CD8-positive, alpha-beta memory T cell (primary cell): Measurements from ENCODE around the gene TARP.
"Not testable (repeated sequence)": the region's sequence is repeated elsewhere in the genome, so short reads cannot be mapped to it uniquely, and the experiment has no call there.

ENCODE experiments used
- CTCF ChIA-PET: fragments of 350-600 bp; sonication (Branson Sonifier 250); formaldehyde crosslinking; loops from one replicate; lab custom pipeline; 2021; ENCODE audit warnings: antibody characterized with exemption; lab: Charles Lee
- POLR2A ChIA-PET: fragments of 350-600 bp; sonication (Branson Sonifier 250); formaldehyde crosslinking; loops from one replicate; lab custom pipeline; 2021; ENCODE audit warnings: antibody characterized with exemption; lab: Charles Lee
- DNase-seq, 5 donors: peaks; one replicate each; pipeline versions ENCODE4 v3.0.0 to v3.0.0-alpha.2; 2020 to 2022; ENCODE audit warnings: mixed read lengths in 1 of 5
- H3K27ac ChIP-seq: one replicate; pipeline ENCODE4 v1.7.0; 2013; ENCODE audit warnings: low read depth, mild to moderate bottlenecking, low read length, moderate library complexity
- H3K27me3 ChIP-seq: 2 replicates; pipeline ENCODE4 v1.7.0; 2013; ENCODE audit warnings: low read length, mild to moderate bottlenecking; ENCODE audit not compliant: insufficient read depth, poor library complexity, severe bottlenecking
- H3K36me3 ChIP-seq: 2 replicates; pipeline ENCODE4 v1.7.0; 2013; ENCODE audit warnings: mild to moderate bottlenecking, low read length, moderate library complexity; ENCODE audit not compliant: insufficient read depth
- H3K4me1 ChIP-seq: 2 replicates; pipeline ENCODE4 v1.7.0; 2013; ENCODE audit warnings: mild to moderate bottlenecking, low read length, moderate library complexity; ENCODE audit not compliant: insufficient read depth
- H3K4me3 ChIP-seq: 2 replicates; pipeline ENCODE4 v1.7.0; 2013; ENCODE audit warnings: mild to moderate bottlenecking, low read length
- H3K9me3 ChIP-seq: 2 replicates; pipeline ENCODE4 v1.7.0; 2013; ENCODE audit warnings: mild to moderate bottlenecking, low read length
- H3K27ac Mint-ChIP-seq, 8 donors: one replicate each; pipeline ENCODE4 v1.8.0; 2020 to 2021; ENCODE audit warnings: mixed read lengths in 8 of 8, mild to moderate bottlenecking in 6 of 8, inconsistent platforms in 3 of 8, moderate library complexity in 3 of 8
- H3K27me3 Mint-ChIP-seq, 2 donors: one replicate each; pipeline ENCODE4 v1.8.0; 2020 to 2021; ENCODE audit warnings: mixed read lengths in 2 of 2, mild to moderate bottlenecking in 1 of 2, moderate library complexity in 1 of 2
- H3K36me3 Mint-ChIP-seq, 3 donors: one replicate each; pipeline ENCODE4 v1.8.0; 2020 to 2021; ENCODE audit warnings: mixed read lengths in 3 of 3, inconsistent platforms in 1 of 3, mild to moderate bottlenecking in 1 of 3
- H3K4me1 Mint-ChIP-seq, 3 donors: one replicate each; pipeline ENCODE4 v1.8.0; 2020 to 2021; ENCODE audit warnings: mixed read lengths in 3 of 3, inconsistent platforms in 1 of 3, mild to moderate bottlenecking in 1 of 3
- H3K4me3 Mint-ChIP-seq, 7 donors: one replicate each; pipeline ENCODE4 v1.8.0; 2020 to 2021; ENCODE audit warnings: mixed read lengths in 7 of 7, mild to moderate bottlenecking in 6 of 7, moderate library complexity in 4 of 7, inconsistent platforms in 2 of 7
- H3K9me3 Mint-ChIP-seq, 5 donors: one replicate each; pipeline ENCODE4 v1.8.0; 2020 to 2022; ENCODE audit warnings: mixed read lengths in 5 of 5, mild to moderate bottlenecking in 3 of 5, moderate library complexity in 2 of 5, inconsistent platforms in 1 of 5

TARP gene

DNA sequence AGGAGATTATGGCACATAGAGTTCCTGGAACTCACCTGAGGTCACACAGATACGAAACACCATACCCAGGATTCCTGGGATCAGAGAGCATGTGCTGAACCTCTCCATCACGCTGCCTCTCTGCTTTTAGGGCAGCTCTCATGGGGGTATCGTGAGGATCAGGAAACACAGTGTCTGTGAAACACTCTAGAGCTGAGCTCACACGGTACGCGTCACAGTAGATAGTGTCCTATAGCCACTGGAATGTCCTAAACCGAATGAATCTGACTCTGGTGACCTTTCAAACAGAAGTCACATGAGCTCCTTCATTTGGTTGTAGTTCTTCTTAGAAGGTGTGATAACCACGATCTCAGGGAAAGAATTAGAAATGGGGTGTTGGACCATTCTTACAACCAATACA, 14.3 kb downstream of the TARP start:
- Mint-ChIP-seq H3K36me3 (peaks cover 1 to 43% (median 3%) of the 10 kb centered on the region in 3 donors), H3K4me1 (peaks cover 22 to 50% (median 31%) of the 10 kb centered on the region in 3 donors), H3K27ac (peak overlapping the region; percentile 40 to 93 (median 89)), H3K4me3 (peak overlapping the region in 5 of 7 donors; percentile 26 to 78 (median 64))
- H3K4me3 ChIP-seq, H3K4me1 ChIP-seq, H3K36me3 ChIP-seq, H3K27me3 ChIP-seq, H3K9me3 Mint-ChIP-seq, POLR2A ChIA-PET, H3K9me3 ChIP-seq, DNase-seq, H3K27me3 Mint-ChIP-seq, H3K27ac ChIP-seq, CTCF ChIA-PET: not testable (repeated sequence)

DNA sequence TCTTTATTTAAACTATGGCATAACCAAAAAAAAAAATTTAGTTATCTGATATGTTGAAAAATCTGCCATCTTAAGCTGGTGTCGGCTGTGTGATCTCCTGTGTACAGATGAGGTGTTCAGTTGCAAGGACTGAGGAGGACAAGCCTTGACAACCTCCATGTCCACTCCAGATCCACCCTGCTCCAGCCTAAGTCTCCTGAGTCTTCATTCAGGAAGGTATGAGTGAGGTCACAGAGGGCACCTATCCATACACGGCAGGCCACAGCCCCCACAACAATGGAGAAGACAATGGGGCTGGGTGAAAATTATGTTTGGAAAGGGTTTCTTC, 16.1 kb downstream of the TARP start:
- peaks cover 1 to 42% (median 11%) of the 10 kb centered on the region in 3 donors for H3K36me3 Mint-ChIP-seq
- Histone ChIP-seq H3K27ac (peak overlapping the region; percentile 31), H3K4me3 (no peak overlapping the region), H3K4me1 (no peaks in the 10 kb centered on the region), H3K27me3 (no peaks in the 10 kb centered on the region), H3K36me3 (no peaks in the 10 kb centered on the region), H3K9me3 (no peaks in the 10 kb centered on the region)
- ChIA-PET POLR2A (no interaction called here), CTCF (no interaction called here)
- peaks cover 27 to 50% (median 29%) of the 10 kb centered on the region in 3 donors for H3K4me1 Mint-ChIP-seq
- H3K27ac Mint-ChIP-seq: peak overlapping the region in 7 of 8 donors; percentile 57 to 92 (median 77)
- H3K4me3 Mint-ChIP-seq: peak overlapping the region in 5 of 7 donors; percentile 15 to 79 (median 32)
- H3K9me3 Mint-ChIP-seq: no peaks in the 10 kb centered on the region
- no peak for DNase-seq
- H3K27me3 Mint-ChIP-seq: no peaks in the 10 kb centered on the region

DNA sequence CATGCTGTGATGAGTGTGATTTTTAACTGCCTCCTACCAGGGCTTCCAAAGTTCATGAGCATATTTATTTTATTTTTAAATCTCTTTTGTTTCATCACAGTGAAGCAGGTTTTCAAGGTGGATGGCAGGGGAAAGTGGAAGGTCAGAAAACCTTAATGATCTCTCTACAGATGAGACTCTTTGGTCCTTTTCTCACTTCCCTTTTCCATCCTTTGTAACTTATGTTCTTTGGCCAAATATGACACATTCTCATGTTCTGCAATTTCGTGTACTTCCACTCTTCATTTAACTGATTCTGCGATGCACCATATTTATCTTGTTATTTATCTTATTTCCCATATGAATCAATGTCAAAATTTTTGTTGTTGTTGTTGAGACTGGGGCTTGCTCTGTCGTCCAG, 23.6 kb downstream of the TARP start:
- POLR2A ChIA-PET, H3K27me3 ChIP-seq, DNase-seq, H3K4me3 ChIP-seq, H3K9me3 ChIP-seq, H3K27me3 Mint-ChIP-seq, H3K36me3 ChIP-seq, CTCF ChIA-PET, H3K27ac ChIP-seq, H3K9me3 Mint-ChIP-seq: not testable (repeated sequence)
- H3K27ac Mint-ChIP-seq: peak overlapping the region; percentile 68 to 99 (median 88)
- H3K4me1 Mint-ChIP-seq: peaks cover 45 to 70% (median 63%) of the 10 kb centered on the region in 3 donors
- peak overlapping the region; percentile 78 to 98 (median 85) for H3K4me3 Mint-ChIP-seq
- peaks cover 22% of the 10 kb centered on the region for H3K4me1 ChIP-seq
- H3K36me3 Mint-ChIP-seq: peaks cover 29 to 72% (median 65%) of the 10 kb centered on the region in 3 donors

DNA sequence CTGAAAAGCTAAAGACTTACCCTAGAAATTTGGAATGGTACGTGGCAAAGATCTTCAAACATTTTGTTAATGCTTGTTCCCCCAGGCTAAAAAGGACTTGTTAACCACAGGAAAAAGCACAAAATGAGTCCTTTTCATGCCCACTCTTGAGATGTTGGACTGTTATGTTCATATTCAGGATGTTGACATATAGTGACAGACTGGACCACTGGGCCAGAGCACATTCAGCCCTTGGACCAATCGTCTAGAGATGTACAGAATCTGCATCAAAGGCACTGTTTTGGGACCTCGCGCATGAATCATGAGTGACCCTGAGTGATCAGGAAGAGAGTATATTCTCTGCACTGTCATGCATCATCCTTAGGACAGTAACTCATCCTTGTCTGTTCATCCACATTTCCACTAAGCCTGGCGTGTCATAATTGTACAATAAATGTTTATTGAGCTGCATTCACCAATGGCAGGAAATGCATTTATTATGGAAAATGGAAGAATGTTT, 25.3 kb downstream of the TARP start:
- no peak for DNase-seq
- H3K27me3 ChIP-seq: no peaks in the 10 kb centered on the region
- H3K27ac ChIP-seq: peak overlapping the region; percentile 5
- ChIA-PET CTCF (interaction anchor here (1.4 to 2.6 kb wide), 2 partner anchors 14 to 83 kb away, joined by 3 to 9 read pairs; no protein-coding TSS in a partner anchor), POLR2A (interaction anchor here (2.8 kb wide), 1 partner anchor 15 kb away, joined by 7 read pairs; no protein-coding TSS in a partner anchor)
- H3K4me1 Mint-ChIP-seq: peaks cover 60 to 77% (median 74%) of the 10 kb centered on the region in 3 donors
- no peaks in the 10 kb centered on the region for H3K27me3 Mint-ChIP-seq
- H3K36me3 Mint-ChIP-seq: peaks cover 41 to 83% (median 78%) of the 10 kb centered on the region in 3 donors
- peak overlapping the region; percentile 78 to 98 (median 83) for H3K4me3 Mint-ChIP-seq
- H3K4me1 ChIP-seq: peaks cover 29% of the 10 kb centered on the region
- H3K27ac Mint-ChIP-seq: peak overlapping the region; percentile 40 to 99 (median 94)
- H3K4me3 ChIP-seq: no peak overlapping the region
- no peaks in the 10 kb centered on the region for H3K9me3 ChIP-seq
- H3K9me3 Mint-ChIP-seq: no peaks in the 10 kb centered on the region
- H3K36me3 ChIP-seq: peaks cover 5% of the 10 kb centered on the region

DNA sequence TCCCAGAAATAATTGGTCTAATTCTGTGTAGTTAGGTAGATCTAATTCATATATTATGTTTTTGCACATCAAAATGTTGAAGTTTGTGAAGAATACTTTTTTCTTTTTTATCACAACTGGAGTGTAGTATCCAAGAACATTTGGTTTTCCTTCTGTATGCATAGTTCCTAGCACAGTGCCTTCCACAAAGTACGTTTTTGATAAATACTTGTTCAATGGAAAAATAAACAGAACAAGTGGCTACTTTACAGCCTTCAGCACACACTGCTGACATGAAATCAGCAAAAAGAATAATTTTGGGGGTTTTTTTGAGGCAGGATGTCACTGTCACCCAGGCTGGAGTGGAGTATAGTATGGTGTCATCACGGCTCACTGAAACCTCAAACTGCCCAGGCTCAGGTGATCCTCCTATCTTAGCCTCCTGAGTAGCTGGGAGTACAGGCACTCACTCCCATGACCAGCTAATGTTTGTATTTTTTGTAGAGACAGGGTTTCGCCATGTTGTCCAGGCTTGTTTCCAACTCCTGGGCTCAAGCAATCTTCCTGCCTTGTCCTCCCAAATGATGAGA, 27.9 kb downstream of the TARP start:
- Histone ChIP-seq H3K4me1 (peaks cover 35% of the 10 kb centered on the region), H3K27ac (peak overlapping the region; percentile 44), H3K4me3 (no peak overlapping the region), H3K27me3 (no peaks in the 10 kb centered on the region), H3K36me3 (peaks cover 10% of the 10 kb centered on the region), H3K9me3 (no peaks in the 10 kb centered on the region)
- ChIA-PET CTCF (interaction anchor here (0.9 kb wide), 1 partner anchor 28 kb away, joined by 3 read pairs; no protein-coding TSS in a partner anchor), POLR2A (interaction anchor here (1.3 to 2.8 kb wide), 2 partner anchors 13 to 90 kb away, joined by 3 to 7 read pairs; no protein-coding TSS in a partner anchor)
- peak in 2 of 5 donors; percentile 45 to 53 for DNase-seq
- Mint-ChIP-seq H3K4me3 (peak overlapping the region; percentile 46 to 98 (median 79)), H3K4me1 (peaks cover 78 to 84% (median 84%) of the 10 kb centered on the region in 3 donors), H3K27ac (peak overlapping the region; percentile 90 to 99 (median 96)), H3K27me3 (peaks cover 0 to 2% of the 10 kb centered on the region in 2 donors), H3K9me3 (no peaks in the 10 kb centered on the region), H3K36me3 (peaks cover 48 to 93% (median 79%) of the 10 kb centered on the region in 3 donors)

DNA sequence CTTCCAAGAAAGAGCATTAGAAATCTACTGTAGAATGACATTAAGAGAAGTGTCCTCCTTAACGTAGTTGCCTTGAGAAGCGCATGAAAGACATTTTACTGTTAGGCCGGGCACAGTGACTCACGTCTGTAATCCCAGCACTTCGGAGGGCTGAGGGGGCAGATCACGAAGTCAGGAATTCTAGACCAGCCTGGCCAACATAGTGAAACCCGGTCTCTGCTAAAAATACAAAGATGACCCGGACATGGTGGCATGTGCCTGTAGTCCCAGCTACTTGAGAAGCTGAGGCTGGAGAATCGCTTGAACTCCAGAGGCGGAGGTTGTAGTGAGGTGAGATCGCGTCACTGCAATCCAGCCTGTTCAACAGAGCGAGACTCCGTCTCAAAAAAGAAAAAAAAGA, 28.9 kb downstream of the TARP start:
- ChIA-PET POLR2A (no interaction called here), CTCF (no interaction called here)
- peaks cover 80 to 84% (median 80%) of the 10 kb centered on the region in 3 donors for H3K4me1 Mint-ChIP-seq
- Histone ChIP-seq H3K9me3 (no peaks in the 10 kb centered on the region), H3K27ac (no peak overlapping the region), H3K4me3 (no peak overlapping the region), H3K27me3 (no peaks in the 10 kb centered on the region), H3K4me1 (peaks cover 36% of the 10 kb centered on the region), H3K36me3 (peaks cover 10% of the 10 kb centered on the region)
- H3K4me3 Mint-ChIP-seq: peak overlapping the region; percentile 54 to 98 (median 79)
- no peaks in the 10 kb centered on the region for H3K9me3 Mint-ChIP-seq
- DNase-seq: no peak
- H3K36me3 Mint-ChIP-seq: peaks cover 49 to 90% (median 74%) of the 10 kb centered on the region in 3 donors
- peaks cover 0 to 2% of the 10 kb centered on the region in 2 donors for H3K27me3 Mint-ChIP-seq
- peak overlapping the region; percentile 90 to 99 (median 96) for H3K27ac Mint-ChIP-seq

DNA sequence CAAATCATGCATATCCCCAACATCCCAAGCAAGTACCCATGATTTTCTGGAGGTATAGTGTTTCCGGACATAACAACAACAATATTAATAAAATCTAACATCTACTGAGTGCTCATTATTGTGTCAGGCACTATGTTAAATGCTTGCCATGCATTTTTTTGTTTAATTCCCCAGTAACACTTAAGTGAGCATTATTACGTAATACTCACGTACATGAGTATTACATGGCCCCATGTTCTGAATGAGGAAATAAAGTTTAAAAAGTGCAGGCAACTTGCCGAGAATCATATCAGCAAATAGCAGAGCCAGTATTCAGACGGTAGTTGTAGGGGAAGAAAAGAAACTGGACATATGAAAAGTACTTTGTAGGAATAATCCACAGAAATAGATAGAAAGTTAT, 30.1 kb downstream of the TARP start:
- Mint-ChIP-seq H3K4me1 (peaks cover 80 to 86% (median 81%) of the 10 kb centered on the region in 3 donors), H3K36me3 (peaks cover 49 to 89% (median 72%) of the 10 kb centered on the region in 3 donors), H3K4me3 (peak overlapping the region; percentile 64 to 98 (median 83)), H3K27ac (peak overlapping the region; percentile 86 to 99 (median 97))
- H3K9me3 ChIP-seq, DNase-seq, CTCF ChIA-PET, H3K27me3 ChIP-seq, H3K36me3 ChIP-seq, H3K9me3 Mint-ChIP-seq, POLR2A ChIA-PET, H3K4me3 ChIP-seq, H3K27me3 Mint-ChIP-seq: not testable (repeated sequence)
- peak overlapping the region; percentile 13 for H3K27ac ChIP-seq
- peaks cover 40% of the 10 kb centered on the region for H3K4me1 ChIP-seq

DNA sequence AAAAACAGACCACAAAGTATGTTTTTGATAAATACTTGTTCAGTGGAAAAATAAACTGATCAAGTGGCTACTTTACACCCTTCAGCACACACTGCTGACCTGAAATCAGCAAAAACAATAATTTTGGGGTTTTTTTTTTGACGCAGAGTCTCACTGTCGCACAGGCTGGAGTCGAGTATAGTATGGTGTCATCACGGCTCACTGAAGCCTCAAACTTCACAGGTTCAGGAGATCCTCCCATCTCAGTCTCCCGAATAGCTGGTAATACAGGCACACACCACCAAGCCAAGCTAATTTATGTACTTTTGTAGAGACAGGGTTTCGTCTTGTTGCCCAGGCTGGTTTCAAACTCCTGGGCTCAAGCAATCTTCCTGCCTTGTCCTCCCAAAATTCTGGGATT, 30.6 kb downstream of the TARP start:
- peaks cover 46 to 89% (median 67%) of the 10 kb centered on the region in 3 donors for H3K36me3 Mint-ChIP-seq
- CTCF ChIA-PET: interaction anchor here (1.3 to 3.0 kb wide), 3 partner anchors 27 to 121 kb away, joined by 3 to 10 read pairs (median 4); no protein-coding TSS in a partner anchor

More for the DNA sequence above, 30.6 kb downstream of the TARP start:
- POLR2A ChIA-PET: no interaction called here
- Histone ChIP-seq H3K9me3 (no peaks in the 10 kb centered on the region), H3K27ac (peak overlapping the region; percentile 14), H3K4me1 (peaks cover 44% of the 10 kb centered on the region), H3K4me3 (no peak overlapping the region), H3K36me3 (peaks cover 10% of the 10 kb centered on the region), H3K27me3 (no peaks in the 10 kb centered on the region)
- Mint-ChIP-seq H3K4me1 (peaks cover 79 to 86% (median 81%) of the 10 kb centered on the region in 3 donors), H3K27ac (peak overlapping the region; percentile 86 to 99 (median 97)), H3K4me3 (peak overlapping the region; percentile 64 to 98 (median 83)), H3K27me3 (peaks cover 0 to 2% of the 10 kb centered on the region in 2 donors), H3K9me3 (no peaks in the 10 kb centered on the region)
- DNase-seq: peak in 1 of 5 donors; percentile 54
